Kidney (tissue), 14 donors: ENCODE results near the gene PEX3. TPM values are rescaled to one million over a fixed set of nuclear protein-coding genes. Genes with fewer than 3 reads are reported as not detected.
"Not testable (repeated sequence)": the region's sequence is repeated elsewhere in the genome, so short reads cannot be mapped to it uniquely, and the experiment has no call there.

ENCODE experiments used
- DNase-seq, 5 donors: peaks; one replicate each; pipeline ENCODE4 v3.0.0-alpha.2; 2013 to 2020
- FAIRE-seq: peaks from 2 replicates; lab custom pipeline; 2012; peaks lifted over from hg19 to GRCh38; lab: Jason Lieb, UNC
- H3K27ac ChIP-seq, 2 donors: one replicate each; pipeline ENCODE4 v1.7.0; 2013; ENCODE audit warnings: low read depth in 2 of 2, low read length in 2 of 2, inconsistent platforms in 1 of 2
- H3K27me3 ChIP-seq: one replicate; pipeline ENCODE4 v1.7.1; 2013; ENCODE audit warnings: low read length, inconsistent platforms; ENCODE audit not compliant: control insufficient read depth, insufficient read depth
- H3K36me3 ChIP-seq, 3 donors: one replicate each; pipeline versions ENCODE4 v1.7.0 to v1.7.1; 2013; ENCODE audit warnings: low read length in 3 of 3, control low read depth in 1 of 3, inconsistent platforms in 1 of 3; ENCODE audit not compliant: insufficient read depth in 3 of 3, control insufficient read depth in 2 of 3
- H3K4me1 ChIP-seq, 3 donors: one replicate each; pipeline versions ENCODE4 v1.7.0 to v1.7.1; 2013; ENCODE audit warnings: low read length in 3 of 3, inconsistent platforms in 1 of 3, low read depth in 1 of 3; ENCODE audit not compliant: control insufficient read depth in 2 of 3, insufficient read depth in 2 of 3
- H3K4me3 ChIP-seq, 3 donors: one replicate each; pipeline versions ENCODE4 v1.7.0 to v1.8.1; 2013; ENCODE audit warnings: low read length in 3 of 3, control low read depth in 1 of 3, inconsistent platforms in 1 of 3
- H3K9ac ChIP-seq, 3 donors: one replicate each; pipeline versions ENCODE4 v1.7.0 to v1.7.1; 2013; ENCODE audit warnings: low read length in 3 of 3, control low read depth in 1 of 3, inconsistent platforms in 1 of 3
- H3K9me3 ChIP-seq, 3 donors: one replicate each; pipeline versions ENCODE4 v1.7.0 to v1.7.1; 2013; ENCODE audit warnings: low read length in 3 of 3, control low read depth in 1 of 3, inconsistent platforms in 1 of 3; ENCODE audit not compliant: control insufficient read depth in 2 of 3, insufficient read depth in 1 of 3
- intact Hi-C: fragments of 100-400 bp; cut with DNase I; formaldehyde crosslinking; loops from one replicate; pipeline ENCODE4 v1.11.1; 2022
- polyA plus RNA-seq: library from polyadenylated mRNA; stranded (reverse); fragments of 350-450 nt; fragmentation: Illumina TruSeq; extraction: RNeasy Lipid Tissue Mini Kit (QIAGEN cat#74804); gene quantifications from one replicate; pipeline ENCODE4 v1.2.3, GENCODE V29; 2014; ENCODE audit warnings: low read depth, low replicate concordance; ENCODE audit not compliant: insufficient read depth
- total RNA-seq: library from RNA; stranded (reverse); fragmentation: NEBNext Ultra II Directional; extraction: Animal tissue kit (Norgen Biotek cat#: 25700); gene quantifications from one replicate; pipeline ENCODE4 v1.2.1, GENCODE V29; 2021
- TF ChIP-seq, protein P1 (sequence below): IDR thresholded peaks from 3 replicates; pipeline ENCODE4 v1.5.1; 2012; ENCODE audit warnings: mild to moderate bottlenecking, moderate library complexity, borderline replicate concordance; ENCODE audit not compliant: insufficient read depth; ENCODE audit errors: extremely low read depth
- donor health status: control.
- donor health status: control.
- donor health status: control.
- donor health status: control.
- donor health status: control.
- donor health status: DM: yes; HTN: yes; CAD: no.
- donor health status: Normal renal cell carcinoma (clear cell type).

Gene PEX3
- total and polyA plus RNA-seq, 2 donors from 2014 or later = 28.6 to 31.7 TPM

GRCh38 chr6:143443096-143443495 lies 7.5 kb upstream of the PEX3 start:
- TF ChIP-seq, protein P1, sequence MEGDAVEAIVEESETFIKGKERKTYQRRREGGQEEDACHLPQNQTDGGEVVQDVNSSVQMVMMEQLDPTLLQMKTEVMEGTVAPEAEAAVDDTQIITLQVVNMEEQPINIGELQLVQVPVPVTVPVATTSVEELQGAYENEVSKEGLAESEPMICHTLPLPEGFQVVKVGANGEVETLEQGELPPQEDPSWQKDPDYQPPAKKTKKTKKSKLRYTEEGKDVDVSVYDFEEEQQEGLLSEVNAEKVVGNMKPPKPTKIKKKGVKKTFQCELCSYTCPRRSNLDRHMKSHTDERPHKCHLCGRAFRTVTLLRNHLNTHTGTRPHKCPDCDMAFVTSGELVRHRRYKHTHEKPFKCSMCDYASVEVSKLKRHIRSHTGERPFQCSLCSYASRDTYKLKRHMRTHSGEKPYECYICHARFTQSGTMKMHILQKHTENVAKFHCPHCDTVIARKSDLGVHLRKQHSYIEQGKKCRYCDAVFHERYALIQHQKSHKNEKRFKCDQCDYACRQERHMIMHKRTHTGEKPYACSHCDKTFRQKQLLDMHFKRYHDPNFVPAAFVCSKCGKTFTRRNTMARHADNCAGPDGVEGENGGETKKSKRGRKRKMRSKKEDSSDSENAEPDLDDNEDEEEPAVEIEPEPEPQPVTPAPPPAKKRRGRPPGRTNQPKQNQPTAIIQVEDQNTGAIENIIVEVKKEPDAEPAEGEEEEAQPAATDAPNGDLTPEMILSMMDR = no peak
- no peaks in the 10 kb centered on the region for H3K9me3 ChIP-seq
- no peaks in the 10 kb centered on the region for H3K36me3 ChIP-seq
- H3K27ac ChIP-seq = no peak overlapping the region
- FAIRE-seq = no peak
- no peak for DNase-seq
- no peak overlapping the region for H3K9ac ChIP-seq
- H3K27me3 ChIP-seq = no peaks in the 10 kb centered on the region
- H3K4me3 ChIP-seq = no peak overlapping the region
- intact Hi-C loops = no loop called here
- H3K4me1 ChIP-seq = no peaks in the 10 kb centered on the region

- H3K27me3 ChIP-seq, H3K36me3 ChIP-seq, FAIRE-seq, H3K4me1 ChIP-seq, H3K9ac ChIP-seq, intact Hi-C loops, H3K27ac ChIP-seq, DNase-seq, H3K4me3 ChIP-seq, H3K9me3 ChIP-seq: not testable (repeated sequence)
These were observed 2.7 kb upstream of the PEX3 start for GRCh38 chr6:143447865-143448264.

- no peak for FAIRE-seq
- Histone ChIP-seq H3K27me3 (no peaks in the 10 kb centered on the region), H3K27ac (no peak overlapping the region), H3K9me3 (no peaks in the 10 kb centered on the region), H3K9ac (peak overlapping the region in 2 of 3 donors; percentile 56 to 80), H3K4me3 (peak overlapping the region in 2 of 3 donors; percentile 89 to 98), H3K4me1 (peaks cover 0 to 7% (median 3%) of the 10 kb centered on the region in 3 donors), H3K36me3 (no peaks in the 10 kb centered on the region)
- TF ChIP-seq, protein P1 = no peak
- intact Hi-C loops = no loop called here
- DNase-seq = no peak
These were observed 1.4 kb upstream of the PEX3 start for GRCh38 chr6:143449082-143449713.

DNA sequence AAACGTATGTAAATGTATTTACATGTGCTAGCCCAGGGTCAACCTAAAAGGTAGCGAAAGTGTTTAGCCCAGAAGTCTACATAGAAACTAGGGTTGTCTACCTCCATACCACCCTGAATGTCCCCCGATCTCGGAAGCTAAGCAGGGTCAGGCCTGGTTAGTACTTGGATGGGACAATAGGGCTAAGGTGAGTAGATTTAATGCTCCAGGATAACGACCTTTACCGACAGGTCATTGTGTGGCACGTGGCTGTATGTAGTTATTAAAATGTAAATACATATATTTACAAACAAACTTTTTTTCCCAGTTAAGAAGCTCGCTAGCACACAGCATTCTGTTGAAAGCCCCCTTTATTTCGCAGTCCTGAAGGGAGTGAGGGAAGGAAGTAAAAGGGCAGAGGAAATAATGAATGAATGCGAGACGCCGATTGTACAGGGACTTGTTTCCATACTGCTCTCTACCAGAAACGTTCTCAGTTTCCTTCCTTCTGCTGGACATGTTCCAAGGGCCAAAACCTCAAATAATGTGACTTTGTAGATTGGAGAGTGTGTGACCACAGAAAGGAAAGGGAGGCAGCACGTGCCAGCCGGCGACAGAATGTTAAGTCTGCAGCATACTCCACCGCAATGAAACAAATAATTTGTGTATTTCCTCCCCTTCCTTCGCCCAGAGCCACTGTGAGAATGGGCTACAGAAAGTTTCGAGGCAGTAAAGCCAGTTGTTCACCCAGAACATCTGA lies 722 bp upstream of the PEX3 start:
- H3K27ac ChIP-seq = peak overlapping the region in 1 of 2 donors; percentile 51
- FAIRE-seq = no peak
- H3K27me3 ChIP-seq = no peaks in the 10 kb centered on the region
- H3K36me3 ChIP-seq = no peaks in the 10 kb centered on the region
- peaks cover 0 to 7% (median 3%) of the 10 kb centered on the region in 3 donors for H3K4me1 ChIP-seq
- DNase-seq = peak in 4 of 5 donors; percentile 18 to 66 (median 35)
- no peaks in the 10 kb centered on the region for H3K9me3 ChIP-seq
- TF ChIP-seq, protein P1 = no peak
- H3K9ac ChIP-seq = peak overlapping the region; percentile 56 to 96 (median 80)
- intact Hi-C loops = no loop called here
- peak overlapping the region; percentile 84 to 98 (median 89) for H3K4me3 ChIP-seq
